Upper lobe of left lung (tissue), 6 donors: ENCODE results near the gene ZNF518B. TPM values are rescaled to one million over a fixed set of nuclear protein-coding genes. Genes with fewer than 3 reads are reported as not detected.
"Not testable (repeated sequence)": the region's sequence is repeated elsewhere in the genome, so short reads cannot be mapped to it uniquely, and the experiment has no call there.

Experiments
- ATAC-seq, 2 donors: fragments of 200-7000 bp; cut with Tn5 transposase; one replicate each; pipeline ENCODE4 v1.9.1; 2022; ENCODE audit warnings: mild to moderate bottlenecking in 2 of 2, moderate library complexity in 2 of 2; ENCODE audit not compliant: low FRiP score in 2 of 2
- DNase-seq, 2 donors: peaks; one replicate each; pipeline ENCODE4 v3.0.0-alpha.2; 2019 to 2020
- H3K27ac ChIP-seq, 4 donors: fragments of 200-600 bp; sonication (generic); one replicate each; pipeline ENCODE4 v1.5.1; 2016 to 2019
- H3K27me3 ChIP-seq, 4 donors: fragments of 200-600 bp; sonication (generic); one replicate each; pipeline ENCODE4 v1.5.1; 2017 to 2019
- H3K36me3 ChIP-seq, 4 donors: fragments of 200-600 bp; sonication (generic); one replicate each; pipeline ENCODE4 v1.5.1; 2016 to 2019
- H3K4me1 ChIP-seq, 4 donors: fragments of 200-600 bp; sonication (generic); one replicate each; pipeline ENCODE4 v1.5.1; 2018 to 2019
- H3K4me3 ChIP-seq, 4 donors: fragments of 200-600 bp; sonication (generic); one replicate each; pipeline ENCODE4 v1.5.1; 2017 to 2019; ENCODE audit warnings: mild to moderate bottlenecking in 2 of 4, moderate library complexity in 1 of 4
- H3K9me3 ChIP-seq, 4 donors: fragments of 200-600 bp; sonication (generic); one replicate each; pipeline ENCODE4 v1.5.1; 2018 to 2019
- EP300 ChIP-seq, 4 donors: sonication (generic); formaldehyde crosslinking; IDR thresholded peaks; one replicate each; pipeline ENCODE4 v1.5.1; 2017; ENCODE audit warnings: antibody characterized with exemption in 4 of 4, control low read depth in 2 of 4
- POLR2A ChIP-seq, 4 donors: fragments of 450-650 bp; IDR thresholded peaks; one replicate each; pipeline ENCODE4 v1.5.1; 2016 to 2017; ENCODE audit warnings: antibody characterized with exemption in 4 of 4, mild to moderate bottlenecking in 2 of 4
- POLR2AphosphoS5 ChIP-seq, 2 donors: sonication (generic); formaldehyde crosslinking; IDR thresholded peaks; one replicate each; pipeline ENCODE4 v1.5.1; 2017; ENCODE audit warnings: antibody characterized with exemption in 2 of 2
- WGBS, 2 donors: methylation state at CpG; one replicate each; pipeline ENCODE4 v1.1.5; 2017 to 2018; 5-methylcytosine and 5-hydroxymethylcytosine counted together
- total RNA-seq, 6 donors: library from RNA; depleted of rRNA in 4 of 6; stranded (reverse); fragments of >200 nt in 4 of 6; gene quantifications; one replicate each; pipeline versions ENCODE4 v1.1.0 to v1.2.1, GENCODE V29; 2016 to 2021
- TF ChIP-seq, protein P1 (sequence below), 6 experiments: fragments of 450-650 bp in 4 of 6; fragments of 200-600 bp in 2 of 6; sonication (generic) in 2 of 6; IDR thresholded peaks; one replicate each; pipeline ENCODE4 v1.5.1; 2016 to 2019; ENCODE audit warnings: antibody characterized with exemption in 6 of 6
- donor health status: DM: no; HTN: no; CAD: no; lungs with moderate emphysema.
- donor health status: DM: no; HTN: yes; CAD: no; lungs with severe emphysema.

Gene ZNF518B
- total RNA-seq, 6 donors from 2014 or later: 7.8 to 22.6 (median 11.7) TPM

DNA sequence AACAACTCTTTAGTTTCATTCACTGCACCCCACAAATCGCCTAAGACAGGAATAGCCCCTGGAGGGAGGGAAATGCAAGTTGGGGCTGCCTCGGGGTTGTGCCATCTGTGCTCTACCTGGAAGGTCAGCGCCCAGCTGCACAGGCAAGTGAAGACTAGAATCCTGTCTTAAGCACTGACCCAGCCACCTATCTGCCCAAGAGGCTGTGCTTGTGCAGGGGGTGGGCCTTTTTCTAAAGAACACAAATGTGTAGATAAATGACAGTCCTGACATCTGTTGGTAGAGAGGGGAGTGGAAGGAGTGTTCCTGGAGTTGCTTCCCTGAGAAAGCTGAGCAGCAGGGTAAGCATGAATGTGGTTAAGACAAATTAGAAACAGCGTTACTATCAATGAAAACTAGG, 15.7 kb downstream of the ZNF518B start:
- ATAC-seq (no peak), DNase-seq (no peak)
- no peak overlapping the region for H3K4me3 ChIP-seq
- H3K27ac ChIP-seq: no peak overlapping the region
- H3K9me3 ChIP-seq: peaks cover 13 to 25% (median 19%) of the 10 kb centered on the region in 4 donors
- H3K36me3 ChIP-seq: peaks cover 6 to 21% (median 14%) of the 10 kb centered on the region in 4 donors
- H3K27me3 ChIP-seq: no peaks in the 10 kb centered on the region
- TF ChIP-seq EP300 (IDR thresholded peaks at IDR 0.05) (no peak), POLR2A (IDR thresholded peaks at IDR 0.05) (no peak), POLR2AphosphoS5 (IDR thresholded peaks at IDR 0.05) (no peak)
- TF ChIP-seq, protein P1, sequence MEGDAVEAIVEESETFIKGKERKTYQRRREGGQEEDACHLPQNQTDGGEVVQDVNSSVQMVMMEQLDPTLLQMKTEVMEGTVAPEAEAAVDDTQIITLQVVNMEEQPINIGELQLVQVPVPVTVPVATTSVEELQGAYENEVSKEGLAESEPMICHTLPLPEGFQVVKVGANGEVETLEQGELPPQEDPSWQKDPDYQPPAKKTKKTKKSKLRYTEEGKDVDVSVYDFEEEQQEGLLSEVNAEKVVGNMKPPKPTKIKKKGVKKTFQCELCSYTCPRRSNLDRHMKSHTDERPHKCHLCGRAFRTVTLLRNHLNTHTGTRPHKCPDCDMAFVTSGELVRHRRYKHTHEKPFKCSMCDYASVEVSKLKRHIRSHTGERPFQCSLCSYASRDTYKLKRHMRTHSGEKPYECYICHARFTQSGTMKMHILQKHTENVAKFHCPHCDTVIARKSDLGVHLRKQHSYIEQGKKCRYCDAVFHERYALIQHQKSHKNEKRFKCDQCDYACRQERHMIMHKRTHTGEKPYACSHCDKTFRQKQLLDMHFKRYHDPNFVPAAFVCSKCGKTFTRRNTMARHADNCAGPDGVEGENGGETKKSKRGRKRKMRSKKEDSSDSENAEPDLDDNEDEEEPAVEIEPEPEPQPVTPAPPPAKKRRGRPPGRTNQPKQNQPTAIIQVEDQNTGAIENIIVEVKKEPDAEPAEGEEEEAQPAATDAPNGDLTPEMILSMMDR (IDR thresholded peaks at IDR 0.05): no peak
- 89 to 90% methylated on average over 4 of the region's 4 CpGs for WGBS, 2 donors
- no peaks in the 10 kb centered on the region for H3K4me1 ChIP-seq

DNA sequence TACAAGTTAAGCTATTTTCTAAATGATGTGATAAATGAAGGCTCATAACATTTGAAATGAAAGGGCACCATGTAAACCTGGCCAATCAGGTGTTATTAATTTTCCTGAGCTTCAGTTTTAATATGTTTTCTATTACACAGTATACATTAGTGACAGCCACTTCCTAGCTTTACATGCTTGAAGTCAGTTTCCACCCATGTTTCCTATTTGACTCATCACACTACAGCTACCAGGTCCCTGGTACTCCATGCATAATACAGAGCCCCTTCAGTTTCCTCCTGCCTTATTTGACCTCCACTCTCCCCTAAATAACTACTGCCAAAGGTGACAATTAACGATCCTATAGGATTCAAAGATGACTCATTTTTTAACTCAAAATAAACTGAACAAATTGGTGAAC, 18.3 kb downstream of the ZNF518B start:
- no peaks in the 10 kb centered on the region for H3K4me1 ChIP-seq
- TF ChIP-seq POLR2AphosphoS5 (IDR thresholded peaks at IDR 0.05) (no peak), POLR2A (IDR thresholded peaks at IDR 0.05) (no peak)
- TF ChIP-seq, protein P1 (IDR thresholded peaks at IDR 0.05): no peak
- H3K27ac ChIP-seq: no peak overlapping the region
- no peaks in the 10 kb centered on the region for H3K27me3 ChIP-seq
- DNase-seq (no peak), ATAC-seq (no peak)
- WGBS, 2 donors: 83 to 84% methylated on average over 1 of the region's 1 CpG
- H3K9me3 ChIP-seq: peaks cover 6 to 10% (median 9%) of the 10 kb centered on the region in 4 donors
- no peaks in the 10 kb centered on the region for H3K36me3 ChIP-seq
- H3K4me3 ChIP-seq: no peak overlapping the region

DNA sequence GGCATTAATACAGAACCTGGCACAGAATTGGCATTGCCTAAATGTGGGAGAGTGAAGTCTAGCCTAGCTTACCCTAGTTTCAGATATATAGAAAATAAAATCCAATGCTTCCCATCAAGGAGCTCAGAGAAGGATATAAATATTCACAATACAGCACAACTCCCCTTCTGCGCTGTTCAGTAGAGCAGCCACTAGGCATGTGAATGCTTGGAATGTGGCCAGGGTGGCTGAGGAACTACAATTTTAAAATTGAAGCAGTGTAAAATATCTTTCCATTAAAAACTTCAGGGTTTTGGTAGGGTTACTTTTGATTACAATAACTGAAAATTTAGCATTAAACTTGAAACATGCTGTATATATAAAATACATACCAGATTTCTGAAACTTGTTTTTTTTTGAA, 19.5 kb downstream of the ZNF518B start:
- Histone ChIP-seq H3K4me1 (no peaks in the 10 kb centered on the region), H3K36me3 (no peaks in the 10 kb centered on the region), H3K27me3 (no peaks in the 10 kb centered on the region), H3K27ac (no peak overlapping the region), H3K4me3 (no peak overlapping the region), H3K9me3 (peaks cover 0 to 6% (median 3%) of the 10 kb centered on the region in 4 donors)
- DNase-seq (no peak), ATAC-seq (no peak)
- 0 to 45% methylated on average over 1 of the region's 1 CpG for WGBS, 2 donors
- TF ChIP-seq EP300 (IDR thresholded peaks at IDR 0.05) (no peak), POLR2A (IDR thresholded peaks at IDR 0.05) (no peak)
- TF ChIP-seq, protein P1 (IDR thresholded peaks at IDR 0.05): no peak

DNA sequence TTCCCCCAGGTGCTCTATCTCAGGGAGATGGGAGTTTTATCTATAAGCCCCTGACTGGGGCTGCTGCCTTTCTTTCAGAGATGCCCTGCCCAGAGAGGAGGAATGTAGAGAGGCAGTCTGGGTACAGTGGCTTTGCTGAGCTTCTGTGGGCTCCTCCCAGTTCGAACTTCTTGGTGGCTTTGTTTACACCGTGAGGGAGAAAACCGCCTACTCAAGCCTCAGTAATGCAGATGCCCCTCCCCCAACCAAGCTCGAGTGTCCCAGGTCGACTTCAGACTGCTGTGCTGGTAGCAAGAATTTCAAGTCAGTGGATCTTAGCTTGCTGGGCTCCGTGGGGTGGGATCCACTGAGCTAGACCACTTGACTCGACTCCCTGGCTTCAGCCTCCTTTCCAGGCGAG, 29.5 kb downstream of the ZNF518B start:
- not testable (repeated sequence) for H3K9me3 ChIP-seq, H3K27ac ChIP-seq, H3K4me3 ChIP-seq, H3K4me1 ChIP-seq, H3K36me3 ChIP-seq, ATAC-seq, DNase-seq, H3K27me3 ChIP-seq
- 63 to 80% methylated on average over 4 to 8 of the region's 8 CpGs for WGBS, 2 donors

DNA sequence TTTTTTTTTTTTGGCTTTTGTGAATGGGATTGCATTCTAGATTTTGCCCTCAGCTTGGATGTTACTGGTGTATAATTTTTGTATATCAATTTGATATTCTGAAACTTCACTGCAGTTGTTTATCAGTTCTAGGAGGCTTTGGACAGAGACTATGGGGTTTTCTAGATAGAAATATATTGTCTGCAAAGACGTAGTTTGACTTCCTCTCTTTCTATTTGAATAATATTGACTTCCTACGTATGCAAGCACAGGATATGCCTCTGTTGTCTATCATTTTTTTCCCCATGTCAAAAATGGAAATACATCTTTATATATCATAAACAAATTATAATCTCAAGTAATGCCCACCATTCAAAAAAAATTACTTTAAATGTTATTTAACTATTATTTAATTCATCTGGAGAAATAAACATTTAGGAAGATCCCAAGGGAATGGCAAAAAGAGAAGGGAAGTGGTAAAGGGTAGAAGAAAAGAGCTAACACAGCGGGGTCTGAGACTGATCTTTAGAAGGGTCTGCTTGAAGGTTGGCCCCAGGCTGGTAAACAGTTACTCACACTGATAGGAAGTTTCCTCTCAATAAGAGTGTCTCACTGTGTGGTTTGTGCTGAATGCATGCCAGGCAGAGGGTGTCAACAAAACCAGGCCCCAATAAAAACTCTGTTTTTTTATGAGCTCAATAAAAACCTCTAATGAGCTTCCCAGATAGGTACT, 35.7 kb downstream of the ZNF518B start:
- ATAC-seq: no peak
- TF ChIP-seq POLR2AphosphoS5 (IDR thresholded peaks at IDR 0.05): no peak

DNA sequence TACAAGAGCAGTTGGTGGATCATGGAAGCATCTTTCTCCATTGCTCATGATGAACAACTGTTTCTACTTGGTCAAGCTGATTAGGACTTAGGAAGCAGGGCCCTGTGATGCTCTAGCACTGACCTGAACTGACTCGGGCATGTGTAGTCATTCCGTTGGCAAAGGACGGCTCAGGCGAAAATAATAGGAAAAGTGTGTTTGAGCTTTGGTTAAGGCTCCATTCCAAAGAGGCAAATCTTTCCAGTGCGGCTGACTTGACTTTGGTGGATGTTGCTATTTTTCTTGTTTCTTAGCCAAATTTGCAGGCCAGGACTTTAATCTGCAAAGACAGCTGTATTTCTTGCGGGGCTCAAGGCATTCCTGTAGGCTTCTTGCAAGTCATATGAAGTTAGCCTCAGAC, 39.5 kb downstream of the ZNF518B start:
- no peaks in the 10 kb centered on the region for H3K9me3 ChIP-seq
- no peaks in the 10 kb centered on the region for H3K4me1 ChIP-seq
- H3K27ac ChIP-seq: no peak overlapping the region
- DNase-seq: no peak
- no peak for ATAC-seq
- WGBS, 2 donors: 97% methylated on average over 6 of the region's 6 CpGs
- no peak for TF ChIP-seq POLR2AphosphoS5 (IDR thresholded peaks at IDR 0.05)
- TF ChIP-seq, protein P1 (IDR thresholded peaks at IDR 0.05): no peak
- no peak for TF ChIP-seq POLR2A (IDR thresholded peaks at IDR 0.05)
- no peak for TF ChIP-seq EP300 (IDR thresholded peaks at IDR 0.05)
- H3K4me3 ChIP-seq: no peak overlapping the region
- H3K27me3 ChIP-seq: no peaks in the 10 kb centered on the region
- H3K36me3 ChIP-seq: no peaks in the 10 kb centered on the region

More for the DNA sequence above, 35.7 kb downstream of the ZNF518B start:
- Histone ChIP-seq H3K36me3 (no peaks in the 10 kb centered on the region), H3K4me3 (no peak overlapping the region), H3K4me1 (no peaks in the 10 kb centered on the region), H3K27ac (peak overlapping the region in 2 of 4 donors; percentile 3 to 58), H3K9me3 (no peaks in the 10 kb centered on the region), H3K27me3 (no peaks in the 10 kb centered on the region)
- 59 to 60% methylated on average over 3 of the region's 3 CpGs for WGBS, 2 donors
- no peak for DNase-seq
